ENCODE measurements around the gene NRXN3.

DNA sequence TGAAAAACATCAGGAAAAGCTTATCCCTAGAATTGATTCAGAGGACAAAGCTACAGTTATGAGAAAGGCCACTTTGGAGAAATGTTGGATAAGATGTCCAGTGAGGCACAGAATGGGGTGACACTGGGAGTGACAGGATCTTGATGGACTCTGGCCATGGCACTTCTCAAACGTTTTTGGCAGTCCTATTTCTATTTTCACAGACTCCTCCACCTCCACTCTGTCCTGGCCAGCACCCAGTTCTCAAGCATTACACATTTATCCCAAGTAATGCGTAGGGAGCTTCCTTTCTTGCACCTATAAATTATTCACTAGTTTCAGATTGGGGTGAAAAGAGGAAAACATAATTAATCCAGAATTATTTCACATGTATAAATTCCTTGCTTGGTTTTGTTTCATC is 727.3 kb downstream of the NRXN3 start:
- TF ChIP-seq CTBP1 (IDR thresholded peaks at IDR 0.05; ENCODE audit: borderline replicate concordance): no peak
- TF ChIP-seq SP1 (IDR thresholded peaks at IDR 0.05): no peak
- no peak for TF ChIP-seq FOXM1 (IDR thresholded peaks at IDR 0.05; ENCODE audit: borderline replicate concordance)
- no peak for TF ChIP-seq ELF4 (IDR thresholded peaks at IDR 0.05)
- no peak for TF ChIP-seq SUZ12 (IDR thresholded peaks at IDR 0.05)
- TF ChIP-seq FOXK2 (IDR thresholded peaks at IDR 0.05): no peak
- no peak for TF ChIP-seq FOXA1 (IDR thresholded peaks at IDR 0.05)
- TF ChIP-seq LEF1 (IDR thresholded peaks at IDR 0.05; ENCODE audit: borderline replicate concordance): no peak
- no peak for TF ChIP-seq ZNF384 (IDR thresholded peaks at IDR 0.05)
- TF ChIP-seq BHLHE40 (IDR thresholded peaks at IDR 0.05; ENCODE audit: borderline replicate concordance): no peak
- TF ChIP-seq ARNT (IDR thresholded peaks at IDR 0.05): no peak
- no peak for TF ChIP-seq NFRKB (IDR thresholded peaks at IDR 0.05)

All from HEK293T (cell line).